HTR-8/SVneo (cell line): ENCODE measurements around the gene OPCML.

ENCODE experiments used
- DNase-seq: peaks from one replicate; pipeline ENCODE4 v3.0.0; 2011; ENCODE audit warnings: low spot score, mixed read lengths; ENCODE audit not compliant: insufficient read length
- FAIRE-seq: peaks from 2 replicates; lab custom pipeline; 2011; peaks lifted over from hg19 to GRCh38; lab: Jason Lieb, UNC

OPCML gene

GRCh38 chr11:133325711-133326110, 206.6 kb downstream of the OPCML start:
- DNase-seq (no peak), FAIRE-seq (no peak)

GRCh38 chr11:133323354-133323753, 208.9 kb downstream of the OPCML start:
- FAIRE-seq (no peak), DNase-seq (no peak)

GRCh38 chr11:133318221-133318620, 214.1 kb downstream of the OPCML start:
- FAIRE-seq (no peak), DNase-seq (no peak)

- DNase-seq, result no peak
- FAIRE-seq, result no peak
These were observed 221.1 kb downstream of the OPCML start for GRCh38 chr11:133311230-133311629.

- no peak for FAIRE-seq
- DNase-seq, result no peak
These were observed 226.3 kb downstream of the OPCML start for GRCh38 chr11:133306019-133306418.

GRCh38 chr11:133305208-133305956, 226.9 kb downstream of the OPCML start:
- FAIRE-seq (no peak), DNase-seq (no peak)

GRCh38 chr11:133303262-133303661, 229.0 kb downstream of the OPCML start:
- no peak for DNase-seq

GRCh38 chr11:133302056-133302455, 230.2 kb downstream of the OPCML start:
- DNase-seq (no peak), FAIRE-seq (no peak)

More at GRCh38 chr11:133303262-133303661, 229.0 kb downstream of the OPCML start:
- no peak for FAIRE-seq

- FAIRE-seq, result no peak
These were observed 231.6 kb downstream of the OPCML start for GRCh38 chr11:133300666-133301065.

GRCh38 chr11:133291780-133292179, 240.5 kb downstream of the OPCML start:
- FAIRE-seq, result no peak
- no peak for DNase-seq

More at GRCh38 chr11:133300666-133301065, 231.6 kb downstream of the OPCML start:
- DNase-seq, result no peak

GRCh38 chr11:133285359-133285758, 246.9 kb downstream of the OPCML start:
- DNase-seq, result no peak
- FAIRE-seq, result no peak

GRCh38 chr11:133284156-133284555, 248.1 kb downstream of the OPCML start:
- FAIRE-seq (no peak), DNase-seq (no peak)

GRCh38 chr11:133277886-133278285, 254.4 kb downstream of the OPCML start:
- DNase-seq, result no peak
- FAIRE-seq, result no peak

GRCh38 chr11:133271871-133272776, 260.2 kb downstream of the OPCML start:
- FAIRE-seq (no peak), DNase-seq (no peak)

GRCh38 chr11:133271206-133271605, 261.1 kb downstream of the OPCML start:
- FAIRE-seq (no peak), DNase-seq (no peak)

- FAIRE-seq, result no peak
- DNase-seq, result no peak
These were observed 263.0 kb downstream of the OPCML start for GRCh38 chr11:133269267-133269666.

GRCh38 chr11:133266986-133267385, 265.3 kb downstream of the OPCML start:
- FAIRE-seq, result no peak

GRCh38 chr11:133265530-133266035, 266.7 kb downstream of the OPCML start:
- no peak for FAIRE-seq
- no peak for DNase-seq

More at GRCh38 chr11:133266986-133267385, 265.3 kb downstream of the OPCML start:
- DNase-seq, result no peak

- DNase-seq (no peak), FAIRE-seq (no peak)
These were observed 269.0 kb downstream of the OPCML start for GRCh38 chr11:133263332-133263731.

- DNase-seq, result no peak
- FAIRE-seq, result no peak
These were observed 273.6 kb downstream of the OPCML start for GRCh38 chr11:133258751-133259150.

- DNase-seq, result no peak
- no peak for FAIRE-seq
These were observed 277.7 kb downstream of the OPCML start for GRCh38 chr11:133254601-133255000.
